HG02981 (cell line): ENCODE measurements around the gene NGB.

ENCODE experiments used
- ATAC-seq: cut with Tn5 transposase; IDR thresholded peaks from one replicate; pipeline ENCODE4 v1.9.1; 2021; ENCODE audit warnings: mild to moderate bottlenecking, moderate library complexity; ENCODE audit not compliant: unreplicated experiment

The NGB gene

GRCh38 chr14:77265561-77266335 lies 5.3 kb downstream of the NGB start:
- ATAC-seq: no peak

- ATAC-seq: no peak
These were observed 5.9 kb downstream of the NGB start for GRCh38 chr14:77265187-77265515.

- ATAC-seq: no peak
These were observed 6.4 kb downstream of the NGB start for GRCh38 chr14:77264466-77265186.

- ATAC-seq: no peak
These were observed 10.4 kb downstream of the NGB start for GRCh38 chr14:77260631-77261030.

- ATAC-seq: no peak
These were observed 10.8 kb downstream of the NGB start for GRCh38 chr14:77260199-77260598.

GRCh38 chr14:77259025-77259715 lies 11.8 kb downstream of the NGB start:
- ATAC-seq: no peak

- ATAC-seq: no peak
These were observed 12.4 kb downstream of the NGB start for GRCh38 chr14:77258566-77258965.

- no peak for ATAC-seq
These were observed 13.3 kb downstream of the NGB start for GRCh38 chr14:77257700-77258099.

GRCh38 chr14:77256694-77257093 lies 14.3 kb downstream of the NGB start:
- ATAC-seq: no peak

- no peak for ATAC-seq
These were observed 17.4 kb downstream of the NGB start for GRCh38 chr14:77253333-77254190.

GRCh38 chr14:77251870-77252269 lies 19.1 kb downstream of the NGB start:
- no peak for ATAC-seq

- ATAC-seq: no peak
These were observed 20.1 kb downstream of the NGB start for GRCh38 chr14:77250927-77251326.

GRCh38 chr14:77249286-77249685 lies 21.7 kb downstream of the NGB start:
- no peak for ATAC-seq

GRCh38 chr14:77248666-77249065 lies 22.3 kb downstream of the NGB start:
- no peak for ATAC-seq

GRCh38 chr14:77246784-77247183 lies 24.2 kb downstream of the NGB start:
- no peak for ATAC-seq

GRCh38 chr14:77245820-77246219 lies 25.2 kb downstream of the NGB start:
- ATAC-seq: no peak

GRCh38 chr14:77243853-77244252 lies 27.2 kb downstream of the NGB start:
- no peak for ATAC-seq

GRCh38 chr14:77242752-77243151 lies 28.3 kb downstream of the NGB start:
- ATAC-seq: no peak

- ATAC-seq: no peak
These were observed 29.1 kb downstream of the NGB start for GRCh38 chr14:77241955-77242354.

- no peak for ATAC-seq
These were observed 30.6 kb downstream of the NGB start for GRCh38 chr14:77240336-77240915.

GRCh38 chr14:77239412-77239811 lies 31.6 kb downstream of the NGB start:
- no peak for ATAC-seq
